Muscle layer of colon (tissue), 2 donors: ENCODE results near the gene TLCD2.
"Not testable (repeated sequence)": the region's sequence is repeated elsewhere in the genome, so short reads cannot be mapped to it uniquely, and the experiment has no call there.

Source experiments
- H3K27ac ChIP-seq: one replicate; pipeline ENCODE4 v1.7.0; 2013; ENCODE audit warnings: low read depth, mild to moderate bottlenecking, low read length, moderate library complexity
- H3K27me3 ChIP-seq, 2 donors: one replicate each; pipeline ENCODE4 v1.7.0; 2013; ENCODE audit warnings: low read length in 2 of 2, mild to moderate bottlenecking in 2 of 2; ENCODE audit not compliant: insufficient read depth in 2 of 2, control insufficient read depth in 1 of 2
- H3K36me3 ChIP-seq: one replicate; pipeline ENCODE4 v1.7.0; 2013; ENCODE audit warnings: mild to moderate bottlenecking, low read length; ENCODE audit not compliant: insufficient read depth
- H3K4me1 ChIP-seq: one replicate; pipeline ENCODE4 v1.7.0; 2013; ENCODE audit warnings: mild to moderate bottlenecking, low read length; ENCODE audit not compliant: insufficient read depth
- H3K4me3 ChIP-seq, 2 donors: one replicate each; pipeline ENCODE4 v1.7.0; 2013; ENCODE audit warnings: low read length in 2 of 2, low read depth in 1 of 2, mild to moderate bottlenecking in 1 of 2, moderate library complexity in 1 of 2
- H3K9ac ChIP-seq: one replicate; pipeline ENCODE4 v1.7.0; 2013; ENCODE audit warnings: low read length
- H3K9me3 ChIP-seq: one replicate; pipeline ENCODE4 v1.7.0; 2013; ENCODE audit warnings: mild to moderate bottlenecking, low read length
- donor health status: abdominal sarcoma.
- donor health status: Adenocarcinoma of cecum.

Gene TLCD2

GRCh38 chr17:1724351-1724868, 14.2 kb upstream of the TLCD2 start, which contains the start of gene WDR81:
Gene WDR81 (plus strand): TSS chr17:1724704. CDS start chr17:1724960, 256 bp downstream.
- no peak within 1 kb of the TSS for H3K9ac ChIP-seq
- peak within 1 kb of the TSS; percentile 68 to 96 for H3K4me3 ChIP-seq
- peak within 1 kb of the TSS; percentile 93 for H3K27ac ChIP-seq
- no peaks in the 10 kb centered on the region for H3K9me3 ChIP-seq
- H3K4me1 ChIP-seq, result peaks cover 22% of the 10 kb centered on the region
- peaks cover 16% of the 10 kb centered on the region for H3K36me3 ChIP-seq
- no peaks in the 10 kb centered on the region for H3K27me3 ChIP-seq

DNA sequence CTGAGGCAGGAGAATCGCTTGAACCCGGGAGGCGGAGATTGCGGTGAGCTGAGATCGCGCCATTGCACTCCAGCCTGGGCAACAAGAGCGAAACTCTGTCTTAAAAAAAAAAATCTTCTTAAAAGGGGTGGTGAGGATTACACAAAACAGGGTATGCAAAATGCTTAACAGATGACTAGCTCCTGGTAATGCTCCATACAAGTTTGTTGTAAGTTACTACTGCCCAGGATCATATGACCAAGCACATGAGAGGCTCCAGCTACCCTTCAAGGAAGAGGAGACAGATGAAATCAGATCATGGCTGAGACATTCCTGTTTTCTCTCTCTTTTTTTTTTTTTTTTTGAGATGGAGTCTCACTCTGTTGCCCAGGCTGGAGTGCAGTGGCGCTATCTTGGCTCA, 11.8 kb upstream of the TLCD2 start:
- peaks cover 35% of the 10 kb centered on the region for H3K4me1 ChIP-seq
- not testable (repeated sequence) for H3K36me3 ChIP-seq, H3K9ac ChIP-seq, H3K4me3 ChIP-seq, H3K27ac ChIP-seq, H3K27me3 ChIP-seq, H3K9me3 ChIP-seq

DNA sequence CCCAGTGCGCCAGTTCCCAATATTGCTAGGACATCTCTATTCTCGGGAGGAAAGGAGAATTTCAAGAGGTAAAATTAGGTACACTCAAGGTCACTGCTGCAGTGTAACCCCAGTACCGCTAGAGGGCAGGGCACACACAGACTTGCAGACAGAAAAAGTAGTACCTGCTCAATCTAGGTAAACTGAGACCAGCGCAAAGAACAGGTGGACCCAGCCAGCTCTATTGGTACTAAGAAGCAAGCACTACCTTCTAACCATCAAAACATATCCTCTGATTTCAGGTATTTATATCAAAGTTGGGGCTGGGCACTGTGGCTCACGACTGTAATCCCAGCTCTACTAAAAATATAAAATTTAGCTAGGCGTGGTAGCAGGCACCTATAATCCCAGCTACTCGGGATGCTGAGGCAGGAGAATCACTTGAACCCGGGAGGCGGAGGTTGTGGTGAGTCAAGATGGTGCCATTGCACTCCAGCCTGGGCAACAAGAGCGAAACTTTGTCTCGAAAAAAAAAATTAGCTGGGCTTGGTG, 10.7 kb upstream of the TLCD2 start:
- peaks cover 28% of the 10 kb centered on the region for H3K4me1 ChIP-seq
- H3K4me3 ChIP-seq, result no peak overlapping the region

DNA sequence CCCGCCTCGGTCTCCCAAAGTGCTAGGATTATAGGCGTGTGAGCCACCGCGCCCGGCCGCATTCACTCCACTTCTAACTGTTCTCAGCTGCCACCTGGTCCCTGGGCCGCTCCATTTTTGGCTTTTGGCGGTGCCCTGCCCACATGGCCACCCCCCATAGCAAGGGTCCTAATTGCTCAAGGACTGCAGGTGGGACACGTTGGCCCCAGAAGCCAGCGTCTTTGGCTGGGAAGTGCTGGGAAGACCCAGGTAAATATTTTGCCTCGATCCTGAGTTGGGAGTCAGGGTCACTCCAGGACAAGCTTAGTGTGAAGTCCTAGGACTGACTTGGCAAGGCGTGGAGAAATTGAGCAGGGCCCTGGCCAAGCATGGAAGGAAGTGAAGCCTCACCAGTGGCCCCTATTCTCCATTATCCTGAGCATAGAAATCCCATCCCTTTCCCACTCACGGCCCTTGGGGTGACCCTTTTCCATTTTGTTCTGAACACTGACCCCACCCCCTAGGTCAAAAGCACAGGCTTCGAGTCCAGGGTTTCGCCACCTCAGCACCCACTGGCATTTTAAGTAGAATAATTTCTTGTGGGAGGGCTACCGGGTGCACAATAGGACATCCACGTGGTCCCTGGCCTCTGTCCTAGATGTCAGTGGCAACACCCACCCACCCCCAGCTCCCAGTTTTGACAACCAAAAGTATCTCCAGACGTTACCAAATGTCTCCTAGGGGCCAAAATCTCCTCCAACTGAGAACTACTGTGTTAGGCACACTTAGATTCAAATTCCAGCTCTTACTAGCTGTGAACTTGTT, 8.4 kb upstream of the TLCD2 start:
- no peak overlapping the region for H3K9ac ChIP-seq

More for the DNA sequence above, 10.7 kb upstream of the TLCD2 start:
- H3K36me3 ChIP-seq, result no peaks in the 10 kb centered on the region
- no peak overlapping the region for H3K27ac ChIP-seq
- no peaks in the 10 kb centered on the region for H3K9me3 ChIP-seq
- H3K27me3 ChIP-seq, result no peaks in the 10 kb centered on the region
- H3K9ac ChIP-seq, result no peak overlapping the region

DNA sequence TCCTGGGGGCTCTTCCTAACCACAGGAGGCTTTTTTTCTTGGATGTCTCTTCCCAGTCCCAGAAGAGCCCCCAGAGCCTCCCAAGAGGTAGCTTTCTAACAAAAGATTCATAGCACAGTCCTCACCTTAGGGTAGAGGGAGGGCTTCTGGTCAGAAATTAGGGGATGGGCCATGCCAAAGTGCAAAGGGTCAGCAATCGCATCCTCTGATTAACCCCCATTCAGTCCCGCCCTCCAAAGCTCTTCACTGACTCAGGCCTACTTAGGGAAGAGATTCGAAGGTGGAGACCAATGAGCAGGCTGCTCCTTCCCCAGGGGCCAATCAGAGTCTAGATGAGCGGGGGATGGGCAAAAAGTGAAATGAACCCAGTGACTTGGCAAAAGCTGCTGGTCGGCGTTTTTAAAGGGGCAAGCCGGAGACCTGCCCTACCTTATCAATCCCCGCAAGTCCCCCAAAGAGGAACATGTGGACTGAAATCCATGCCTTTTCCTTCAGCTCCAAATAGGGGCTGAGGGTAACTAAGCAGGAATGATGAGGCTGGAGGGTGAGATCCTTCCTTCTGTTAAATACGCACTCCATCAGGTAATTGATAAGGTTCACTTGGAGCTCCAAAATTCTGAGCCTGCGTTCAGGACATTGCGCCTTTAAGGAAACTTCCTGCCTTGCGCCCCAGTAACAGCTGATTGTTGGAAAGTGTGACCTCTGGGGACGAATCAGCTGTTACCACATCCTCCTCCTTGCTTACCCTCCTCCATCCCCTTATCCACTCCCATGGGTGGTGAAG, 6.9 kb upstream of the TLCD2 start:
- Histone ChIP-seq H3K4me3 (peak overlapping the region; percentile 17 to 80), H3K27me3 (no peaks in the 10 kb centered on the region), H3K36me3 (peaks cover 17% of the 10 kb centered on the region), H3K27ac (peak overlapping the region; percentile 98), H3K4me1 (peaks cover 33% of the 10 kb centered on the region), H3K9me3 (no peaks in the 10 kb centered on the region), H3K9ac (peak overlapping the region; percentile 94)

More for the DNA sequence above, 8.4 kb upstream of the TLCD2 start:
- no peaks in the 10 kb centered on the region for H3K9me3 ChIP-seq
- peak overlapping the region; percentile 41 for H3K27ac ChIP-seq
- no peaks in the 10 kb centered on the region for H3K27me3 ChIP-seq
- peaks cover 3% of the 10 kb centered on the region for H3K36me3 ChIP-seq
- H3K4me1 ChIP-seq, result peaks cover 27% of the 10 kb centered on the region
- no peak overlapping the region for H3K4me3 ChIP-seq

GRCh38 chr17:1716076-1716911, 6.1 kb upstream of the TLCD2 start:
- H3K36me3 ChIP-seq, result peaks cover 20% of the 10 kb centered on the region
- H3K27me3 ChIP-seq, result no peaks in the 10 kb centered on the region
- peak overlapping the region; percentile 94 for H3K9ac ChIP-seq
- no peaks in the 10 kb centered on the region for H3K9me3 ChIP-seq
- H3K27ac ChIP-seq, result peak overlapping the region; percentile 98
- H3K4me1 ChIP-seq, result peaks cover 33% of the 10 kb centered on the region
- H3K4me3 ChIP-seq, result peak overlapping the region; percentile 66 to 95

- Histone ChIP-seq H3K9me3 (no peaks in the 10 kb centered on the region), H3K4me1 (peaks cover 33% of the 10 kb centered on the region), H3K27me3 (no peaks in the 10 kb centered on the region), H3K36me3 (peaks cover 20% of the 10 kb centered on the region), H3K27ac (peak overlapping the region; percentile 96), H3K4me3 (peak overlapping the region; percentile 66 to 95), H3K9ac (peak overlapping the region; percentile 86)
These were observed 5.6 kb upstream of the TLCD2 start for GRCh38 chr17:1715803-1716075.

GRCh38 chr17:1714980-1715802, 5.0 kb upstream of the TLCD2 start:
- H3K9me3 ChIP-seq, result no peaks in the 10 kb centered on the region
- peak overlapping the region; percentile 86 for H3K9ac ChIP-seq
- peaks cover 20% of the 10 kb centered on the region for H3K36me3 ChIP-seq
- H3K27me3 ChIP-seq, result no peaks in the 10 kb centered on the region
- H3K27ac ChIP-seq, result peak overlapping the region; percentile 96
- peaks cover 33% of the 10 kb centered on the region for H3K4me1 ChIP-seq
- H3K4me3 ChIP-seq, result peak overlapping the region; percentile 66 to 95

DNA sequence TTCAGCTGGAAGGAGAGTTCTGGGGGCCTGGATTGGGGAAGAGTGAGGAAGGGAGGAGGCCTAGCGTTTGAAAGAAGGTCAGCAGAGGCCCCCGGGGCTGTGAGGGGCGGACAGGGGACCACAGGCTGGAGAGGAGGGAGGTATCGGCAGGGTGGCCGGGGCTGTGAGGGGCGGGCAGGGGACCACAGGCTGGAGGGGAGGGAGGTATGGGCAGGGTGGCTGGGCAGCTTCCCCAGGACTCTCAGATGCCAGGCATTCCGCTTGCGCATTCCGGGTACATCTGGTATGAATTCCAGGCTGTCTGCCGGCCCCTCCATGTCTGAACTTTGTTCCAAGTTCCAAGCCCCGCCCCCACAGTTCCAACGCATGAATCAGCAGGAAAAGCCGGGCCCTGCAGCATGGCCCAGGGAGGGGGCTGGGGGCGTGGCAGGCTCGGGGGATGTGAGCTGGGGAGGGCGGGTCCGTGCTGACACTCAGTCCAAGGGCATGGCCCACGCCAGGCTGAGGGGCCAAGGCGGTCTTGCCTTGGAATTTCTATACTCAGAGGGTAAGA, 4.3 kb upstream of the TLCD2 start:
- H3K9me3 ChIP-seq, result no peaks in the 10 kb centered on the region
- H3K4me3 ChIP-seq, result peak overlapping the region; percentile 66 to 95
- peak overlapping the region; percentile 96 for H3K27ac ChIP-seq
- peaks cover 20% of the 10 kb centered on the region for H3K36me3 ChIP-seq
- peak overlapping the region; percentile 86 for H3K9ac ChIP-seq
- H3K27me3 ChIP-seq, result no peaks in the 10 kb centered on the region
- H3K4me1 ChIP-seq, result peaks cover 33% of the 10 kb centered on the region

DNA sequence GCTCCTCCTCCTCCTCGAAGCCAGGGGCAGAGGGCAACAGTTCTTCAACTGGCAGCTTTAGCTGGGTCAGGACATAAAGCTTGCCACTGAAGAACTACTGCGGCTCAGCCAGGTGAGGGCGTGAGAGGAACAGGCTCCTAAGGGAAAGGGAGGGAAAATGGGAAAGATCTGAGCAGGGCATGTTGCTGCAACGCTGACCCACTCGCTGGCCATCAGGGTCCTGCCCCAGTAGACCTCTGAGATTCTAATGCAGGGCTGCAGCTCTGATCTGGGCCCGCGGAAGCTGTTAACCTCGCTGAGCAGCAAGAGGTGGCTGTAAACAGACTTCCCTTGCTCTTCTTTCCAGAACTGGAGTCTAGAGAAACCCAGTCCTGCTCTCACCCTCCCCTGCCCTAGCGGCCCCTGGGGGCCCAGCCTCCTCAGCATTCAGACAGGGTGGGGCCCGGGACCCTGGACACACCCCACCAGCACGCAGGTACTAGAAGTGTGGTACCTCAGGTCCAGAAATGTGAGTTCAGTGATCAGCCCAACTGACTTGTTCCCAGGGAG, 3.8 kb upstream of the TLCD2 start:
- H3K4me1 ChIP-seq, result peaks cover 33% of the 10 kb centered on the region
- H3K27me3 ChIP-seq, result no peaks in the 10 kb centered on the region
- H3K4me3 ChIP-seq, result peak overlapping the region; percentile 66 to 95
- H3K36me3 ChIP-seq, result peaks cover 20% of the 10 kb centered on the region
- no peaks in the 10 kb centered on the region for H3K9me3 ChIP-seq
- H3K9ac ChIP-seq, result peak overlapping the region; percentile 23
- peak overlapping the region; percentile 89 for H3K27ac ChIP-seq
